Amniotic epithelial cell (primary cell): ENCODE results near the gene FBN2.
A peak's percentile ranks its signal among the peaks of the same experiment; 100 is the strongest.

Experiments
- DNase-seq: peaks from one replicate; pipeline ENCODE4 v3.0.0-alpha.2; 2010; ENCODE audit warnings: low read depth

FBN2 gene

GRCh38 chr5:128538000-128538249 lies at the start of gene FBN2:
Gene FBN2, minus strand, starts transcription at chr5:128538245. Its CDS starts 642 bp downstream, at chr5:128537603.
- DNase-seq, result no peak

- DNase-seq, result no peak
Measured at GRCh38 chr5:128587275-128587674, 49.2 kb upstream of the FBN2 start.

GRCh38 chr5:128586848-128587247 lies 48.8 kb upstream of the FBN2 start:
- DNase-seq, result no peak

DNA sequence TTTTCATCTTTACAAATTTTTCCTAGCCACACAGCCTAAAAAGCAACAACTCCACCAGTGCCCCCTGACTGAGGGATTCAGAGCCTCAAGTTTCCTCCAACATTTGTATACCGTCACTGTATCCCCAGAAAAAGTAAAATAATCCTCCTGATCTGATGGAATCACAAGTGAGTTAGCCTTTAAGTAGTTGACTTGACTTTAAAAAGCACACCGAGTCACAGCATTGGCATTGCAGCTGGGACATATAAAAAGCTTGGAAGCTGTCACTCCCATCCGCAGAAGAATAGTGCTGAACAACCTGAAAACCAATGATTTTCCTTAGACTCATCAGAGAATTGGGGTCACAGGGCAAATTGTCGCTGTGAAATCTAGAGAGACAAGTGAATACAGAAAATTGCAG lies 41.6 kb upstream of the FBN2 start:
- no peak for DNase-seq

DNA sequence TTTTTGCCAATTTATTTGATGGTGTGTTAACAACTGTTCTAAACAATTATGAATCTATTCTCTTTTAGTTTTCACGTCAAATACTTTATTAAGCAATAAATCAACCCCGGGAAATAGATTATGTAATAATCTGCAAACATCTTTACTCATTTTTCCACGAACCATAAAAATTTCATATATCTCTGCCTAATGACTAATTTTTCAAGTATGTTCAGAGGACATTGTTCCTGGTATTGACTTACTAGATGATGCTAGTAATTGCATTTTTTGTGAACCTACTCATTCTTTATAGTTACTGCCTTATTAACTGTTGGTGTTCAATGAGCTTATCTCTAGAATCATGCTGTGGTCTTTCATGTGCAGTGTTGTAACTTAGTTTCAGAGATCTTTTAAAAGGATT lies 41.0 kb upstream of the FBN2 start:
- DNase-seq, result peak; percentile 80

DNA sequence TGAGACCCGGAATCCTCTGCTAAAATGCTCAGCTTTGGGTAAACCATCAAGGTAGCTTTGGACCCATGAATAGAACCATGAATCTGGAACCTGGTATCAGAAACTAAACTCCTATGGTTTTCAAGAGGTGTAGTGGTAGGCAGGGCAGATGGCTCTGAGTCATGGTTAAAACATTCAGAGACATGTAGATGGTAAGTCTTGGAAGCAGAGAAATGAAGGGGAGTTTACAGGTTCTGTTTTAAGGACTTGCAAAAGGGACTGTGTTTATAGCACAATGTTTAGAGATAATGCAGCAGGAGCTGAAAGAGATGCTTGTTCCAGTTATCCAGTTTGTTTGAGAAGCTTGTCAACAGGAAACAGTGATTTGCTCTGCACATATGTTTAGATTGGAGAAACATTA lies 36.0 kb upstream of the FBN2 start:
- peak; percentile 61 for DNase-seq

DNA sequence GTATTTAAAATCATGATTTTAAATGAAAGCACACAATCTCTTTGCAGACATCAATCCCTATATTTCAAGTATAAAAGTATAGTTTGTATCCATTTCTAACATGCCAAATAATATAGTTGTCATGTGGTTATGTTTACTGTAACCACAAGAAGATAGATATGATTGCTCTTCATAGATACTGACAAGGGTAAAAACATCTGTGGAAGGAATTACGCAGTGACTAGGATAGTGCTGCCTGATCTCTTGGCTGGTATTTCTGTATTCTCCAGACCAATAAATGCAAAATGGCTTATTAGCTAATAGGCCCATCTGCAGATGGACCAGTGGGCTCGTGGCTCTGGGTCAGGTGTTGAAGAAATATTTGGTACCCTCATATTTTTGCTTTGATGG lies 34.9 kb upstream of the FBN2 start:
- no peak for DNase-seq

DNA sequence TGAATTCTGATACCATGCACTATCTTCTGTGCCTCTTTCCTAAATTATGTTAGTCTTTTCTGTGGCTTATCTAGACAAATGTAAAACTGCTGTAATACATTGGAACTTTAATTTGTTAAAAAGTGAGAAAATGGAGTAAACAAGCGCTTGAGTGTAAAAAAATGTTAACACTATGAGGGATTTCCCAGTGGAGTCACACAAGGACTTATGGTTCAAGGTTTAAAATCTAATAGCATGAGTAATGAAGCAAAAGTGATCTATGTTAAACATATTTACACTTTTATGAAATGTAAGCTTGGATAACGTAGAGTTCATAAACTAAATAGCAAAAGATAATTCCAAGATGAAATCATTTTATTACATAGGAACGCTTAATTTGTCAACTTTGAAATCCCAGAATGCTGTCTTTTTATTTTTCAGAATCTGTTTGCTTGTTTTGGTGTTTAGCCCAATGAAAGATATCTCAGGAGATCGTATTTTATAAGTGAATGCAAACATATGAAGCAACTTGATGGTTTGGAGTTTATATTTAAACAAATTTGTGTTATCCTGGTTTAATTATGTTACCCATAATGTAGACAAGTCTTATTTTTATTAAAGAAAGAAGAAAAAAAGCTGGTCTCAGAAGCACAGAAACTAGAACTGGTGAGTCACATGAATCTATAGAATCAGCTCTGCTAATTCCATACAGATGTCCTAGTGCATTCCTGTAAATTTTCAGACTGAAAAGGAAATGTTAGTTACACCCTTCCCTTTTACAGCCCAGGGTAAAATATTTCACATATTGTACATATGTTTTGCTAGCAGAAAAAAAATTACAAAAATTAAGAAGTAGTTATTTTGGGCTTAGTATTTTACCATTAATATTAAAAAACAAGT lies 34.2 kb upstream of the FBN2 start:
- no peak for DNase-seq

- DNase-seq, result no peak
Measured at GRCh38 chr5:128566178-128566577, 28.1 kb upstream of the FBN2 start.

DNA sequence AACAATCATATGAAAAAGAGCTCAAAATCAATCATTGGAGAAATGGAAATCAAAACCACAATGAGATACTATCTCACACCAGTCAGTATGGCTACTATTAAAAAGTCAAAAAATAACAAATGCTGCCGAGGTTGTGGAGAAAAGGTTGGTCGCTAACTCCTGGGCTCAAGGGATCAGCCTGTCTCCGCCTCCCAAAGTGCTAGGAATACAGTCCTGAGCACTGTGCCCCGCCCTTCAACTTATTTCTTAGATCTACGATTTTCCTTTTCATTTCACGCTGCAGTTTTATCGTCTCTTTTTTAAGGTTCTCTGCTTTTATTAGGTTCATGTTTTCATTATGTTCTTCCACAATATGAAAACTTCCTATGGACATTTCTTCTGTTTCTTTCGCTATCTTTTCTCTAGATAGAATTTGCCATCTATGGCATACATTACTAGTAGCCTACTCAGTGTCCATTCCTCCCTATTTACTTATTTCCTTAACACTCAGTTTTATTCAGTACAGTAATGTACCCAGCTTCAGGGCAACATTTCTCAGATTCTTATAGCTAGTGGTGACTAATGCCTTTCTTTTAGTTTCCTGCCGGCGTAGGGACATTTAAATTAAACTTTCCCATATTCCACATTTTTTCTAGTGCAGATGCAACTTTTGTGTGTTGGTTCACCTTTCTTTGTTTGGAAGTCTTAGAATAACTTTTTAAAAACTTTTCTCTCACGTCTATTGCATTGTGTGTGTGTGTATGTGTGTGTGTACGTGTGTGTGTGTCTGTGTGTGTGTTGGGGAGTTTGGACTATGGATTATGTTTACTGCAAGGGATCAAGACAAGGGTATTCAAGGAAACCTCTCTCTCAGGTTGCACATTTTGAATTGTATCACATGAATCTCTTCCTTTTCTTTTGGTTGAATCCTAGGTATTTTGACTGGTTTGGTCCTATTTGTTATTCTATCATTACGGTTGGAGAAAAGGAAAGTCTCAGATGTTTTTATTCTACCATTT lies 21.6 kb upstream of the FBN2 start:
- no peak for DNase-seq

GRCh38 chr5:128553747-128554146 lies 15.7 kb upstream of the FBN2 start:
- no peak for DNase-seq

GRCh38 chr5:128551476-128551875 lies 13.4 kb upstream of the FBN2 start:
- DNase-seq, result no peak

- no peak for DNase-seq
Measured at GRCh38 chr5:128549496-128549895, 11.5 kb upstream of the FBN2 start.

DNA sequence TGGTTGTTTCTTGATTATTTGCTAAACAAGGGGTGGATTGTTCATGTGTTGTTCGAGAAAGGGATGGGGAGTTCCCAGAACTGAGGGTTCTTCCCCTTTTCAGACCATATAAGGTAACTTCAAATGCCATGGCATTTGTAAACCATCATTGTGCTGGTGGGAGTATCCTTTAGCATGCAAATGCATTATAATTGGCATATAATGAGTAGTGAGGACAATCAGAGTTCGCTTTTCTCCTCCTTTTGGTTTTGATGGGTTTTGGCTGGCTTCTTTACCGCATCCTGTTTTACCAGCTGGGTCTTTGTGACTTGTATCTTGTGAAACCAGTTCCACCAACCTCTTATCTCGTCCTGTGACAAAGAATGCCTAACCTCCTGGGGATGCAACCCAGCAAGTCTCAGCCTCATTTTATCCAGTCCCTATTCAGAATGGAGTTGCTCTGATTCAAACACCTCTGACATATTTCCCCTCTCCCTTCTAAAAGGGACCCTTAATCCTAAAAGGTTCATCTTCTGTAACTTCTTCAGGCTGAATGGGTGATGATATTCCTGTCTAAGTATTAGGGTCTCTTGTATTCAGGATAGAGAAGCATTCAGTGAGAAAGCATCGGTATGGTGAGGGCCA lies 8.7 kb upstream of the FBN2 start:
- no peak for DNase-seq

- no peak for DNase-seq
Measured at GRCh38 chr5:128541385-128541784, 3.3 kb upstream of the FBN2 start.

DNA sequence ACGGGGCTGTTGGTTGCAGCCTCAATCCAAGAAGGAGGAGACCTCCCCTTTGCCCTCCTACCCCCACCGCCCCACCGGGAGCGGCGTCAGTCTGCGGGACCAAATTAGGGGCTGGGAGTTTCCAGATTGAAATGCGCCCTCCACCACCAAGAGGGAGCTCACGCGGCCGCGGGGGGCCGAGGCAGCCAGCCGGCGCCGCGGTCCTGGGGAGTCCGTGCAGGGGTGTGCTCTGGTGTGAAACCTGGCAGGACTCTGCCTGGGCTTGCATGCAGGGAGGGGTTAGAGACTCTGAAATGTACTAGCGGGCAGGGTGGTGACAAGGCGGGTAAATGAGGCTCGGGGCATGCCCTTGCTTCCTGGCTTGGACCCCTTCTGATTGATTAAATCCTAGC lies 989 bp upstream of the FBN2 start:
- no peak for DNase-seq

- peak; percentile 67 for DNase-seq
Measured at GRCh38 chr5:128538250-128539037, 399 bp upstream of the FBN2 start.

GRCh38 chr5:128537221-128537999 lies 635 bp downstream of the FBN2 start:
- peak; percentile 53 for DNase-seq

DNA sequence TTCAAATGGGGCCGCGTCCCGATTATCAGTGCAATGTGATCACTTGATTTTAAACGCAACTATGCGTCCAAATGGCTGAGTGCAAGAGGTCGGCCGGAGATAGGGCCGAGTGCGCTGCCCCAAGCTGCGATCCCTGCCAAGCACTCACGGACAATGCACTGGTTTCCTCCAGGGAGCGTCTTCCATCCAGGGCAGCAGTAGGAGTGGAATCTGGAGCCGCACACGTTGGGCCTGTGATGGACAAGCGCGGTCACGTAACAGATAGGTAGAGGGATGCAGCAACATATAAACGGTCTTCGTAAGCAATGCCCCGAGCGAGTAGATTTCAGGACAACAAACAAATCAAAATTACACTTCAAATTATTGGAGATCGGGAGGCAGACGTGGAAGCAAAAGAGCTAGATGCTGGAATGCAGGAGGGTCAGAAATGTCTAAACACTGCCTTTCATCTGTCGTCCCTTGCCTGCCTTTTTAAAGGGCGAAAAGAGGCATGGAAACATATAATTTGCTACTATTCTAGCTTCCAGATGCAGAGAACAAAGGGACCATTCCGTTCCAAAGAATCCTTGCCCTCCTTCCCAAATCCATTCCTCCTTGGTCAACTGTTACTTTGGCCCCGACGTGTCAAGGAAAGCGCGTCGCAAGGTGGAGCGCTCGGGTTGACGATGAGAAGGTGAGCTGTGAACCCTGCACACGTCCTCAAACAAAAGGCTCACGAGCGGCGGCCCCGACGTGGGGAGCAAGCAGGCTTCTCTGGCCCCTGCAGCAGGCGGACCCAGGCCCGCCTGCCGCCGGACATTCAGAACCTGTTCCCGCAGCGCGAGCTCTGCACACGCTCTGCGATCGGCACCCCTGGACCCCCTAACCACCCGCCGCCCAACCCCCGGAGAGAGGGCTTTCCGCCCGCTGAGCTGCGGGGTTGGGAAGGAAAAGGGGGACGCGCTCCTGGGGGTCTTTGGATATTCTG lies 1.5 kb downstream of the FBN2 start:
- peak; percentile 52 for DNase-seq

DNA sequence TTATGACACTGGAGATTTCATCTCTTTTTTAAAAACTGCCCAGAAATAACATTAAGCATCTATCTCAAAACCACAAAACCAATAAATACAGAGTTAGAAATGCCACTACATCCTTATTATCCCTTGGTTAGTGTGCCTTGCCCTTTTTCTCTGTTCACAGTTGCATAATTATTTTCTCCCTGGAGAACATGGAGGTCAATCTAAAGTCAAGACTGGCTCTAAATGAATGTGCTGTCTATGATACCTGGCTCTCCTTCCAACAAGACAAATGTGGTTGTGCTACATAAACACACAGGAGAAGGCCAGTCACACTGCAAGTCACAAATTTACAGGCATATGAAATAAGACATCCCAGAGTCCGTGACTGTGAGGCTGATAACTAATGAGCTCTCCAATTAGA lies 2.8 kb downstream of the FBN2 start:
- no peak for DNase-seq
